ENCODE measurements around the gene RAB31.

DNA sequence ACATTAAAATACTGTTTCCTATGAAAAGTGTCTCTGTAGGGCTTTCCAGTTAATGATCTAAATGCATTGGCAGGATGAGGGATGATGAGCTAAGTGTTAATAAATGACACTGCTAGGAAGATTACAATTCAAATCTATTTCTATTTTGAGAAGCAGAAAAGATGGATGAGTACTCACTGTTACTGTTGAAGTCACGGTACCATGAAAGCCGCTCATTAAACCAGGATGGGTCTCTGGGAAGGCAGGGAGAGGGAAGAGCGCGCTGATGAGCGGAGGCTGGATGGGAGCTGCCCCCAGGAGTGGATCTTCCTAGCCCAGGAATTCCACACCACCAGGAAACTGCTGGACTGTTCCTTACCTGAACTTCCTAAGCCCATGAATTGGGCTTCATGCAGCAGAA, 150.5 kb downstream of the RAB31 start:
- TF ChIP-seq, protein P1, sequence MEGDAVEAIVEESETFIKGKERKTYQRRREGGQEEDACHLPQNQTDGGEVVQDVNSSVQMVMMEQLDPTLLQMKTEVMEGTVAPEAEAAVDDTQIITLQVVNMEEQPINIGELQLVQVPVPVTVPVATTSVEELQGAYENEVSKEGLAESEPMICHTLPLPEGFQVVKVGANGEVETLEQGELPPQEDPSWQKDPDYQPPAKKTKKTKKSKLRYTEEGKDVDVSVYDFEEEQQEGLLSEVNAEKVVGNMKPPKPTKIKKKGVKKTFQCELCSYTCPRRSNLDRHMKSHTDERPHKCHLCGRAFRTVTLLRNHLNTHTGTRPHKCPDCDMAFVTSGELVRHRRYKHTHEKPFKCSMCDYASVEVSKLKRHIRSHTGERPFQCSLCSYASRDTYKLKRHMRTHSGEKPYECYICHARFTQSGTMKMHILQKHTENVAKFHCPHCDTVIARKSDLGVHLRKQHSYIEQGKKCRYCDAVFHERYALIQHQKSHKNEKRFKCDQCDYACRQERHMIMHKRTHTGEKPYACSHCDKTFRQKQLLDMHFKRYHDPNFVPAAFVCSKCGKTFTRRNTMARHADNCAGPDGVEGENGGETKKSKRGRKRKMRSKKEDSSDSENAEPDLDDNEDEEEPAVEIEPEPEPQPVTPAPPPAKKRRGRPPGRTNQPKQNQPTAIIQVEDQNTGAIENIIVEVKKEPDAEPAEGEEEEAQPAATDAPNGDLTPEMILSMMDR (IDR thresholded peaks at IDR 0.05; ENCODE audit: low read depth, low read length): no peak
- TF ChIP-seq POLR2A (IDR thresholded peaks at IDR 0.05; ENCODE audit: extremely low read depth, insufficient read length) (no peak), MYC (IDR thresholded peaks at IDR 0.05; ENCODE audit: low read depth, low read length) (no peak)
